Esophagus muscularis mucosa (tissue), 4 donors: ENCODE measurements around the gene DIPK1A. TPM values are rescaled to one million over a fixed set of nuclear protein-coding genes. Genes with fewer than 3 reads are reported as not detected.

Source experiments
- DNase-seq: peaks from one replicate; pipeline ENCODE4 v3.0.0-alpha.2; 2017; ENCODE audit errors: extremely low spot score
- H3K27ac ChIP-seq, 4 donors: fragments of 200-600 bp; sonication (generic); replicated peaks in 1 of 4; 1 replicate in 3 of 4; 2 replicates in 1 of 4; pipeline ENCODE4 v1.5.1; 2016 to 2019; ENCODE audit warnings: mild to moderate bottlenecking in 1 of 4
- H3K27me3 ChIP-seq, 4 donors: fragments of 200-600 bp; sonication (generic); one replicate each; pipeline versions ENCODE4 v1.5.1 to v1.6.0; 2016 to 2019
- H3K36me3 ChIP-seq, 4 donors: fragments of 200-600 bp; sonication (generic); one replicate each; pipeline ENCODE4 v1.5.1; 2016 to 2019
- H3K4me1 ChIP-seq, 4 donors: fragments of 200-600 bp; sonication (generic); one replicate each; pipeline ENCODE4 v1.5.1; 2016 to 2019
- H3K4me3 ChIP-seq, 4 donors: fragments of 200-600 bp; sonication (generic); 1 replicate in 2 of 4; 2 replicates in 2 of 4; pipeline ENCODE4 v1.5.1; 2016 to 2019; ENCODE audit warnings: mild to moderate bottlenecking in 4 of 4, moderate library complexity in 1 of 4
- H3K9me3 ChIP-seq, 4 donors: fragments of 200-600 bp; sonication (generic); 1 replicate in 3 of 4; 2 replicates in 1 of 4; pipeline ENCODE4 v1.5.1; 2016 to 2019
- CTCF ChIP-seq, 3 experiments: fragments of 200-600 bp in 2 of 3; fragments of 450-650 bp in 1 of 3; sonication (generic) in 2 of 3; IDR thresholded peaks; one replicate each; pipeline ENCODE4 v1.5.1; 2017 to 2019; ENCODE audit warnings: antibody characterized with exemption in 3 of 3, mild to moderate bottlenecking in 2 of 3, moderate library complexity in 1 of 3
- EP300 ChIP-seq: sonication (generic); formaldehyde crosslinking; IDR thresholded peaks from one replicate; pipeline ENCODE4 v1.6.1; 2017; ENCODE audit warnings: antibody characterized with exemption
- POLR2A ChIP-seq: fragments of 450-650 bp; IDR thresholded peaks from one replicate; pipeline ENCODE4 v1.6.1; 2017; ENCODE audit warnings: antibody characterized with exemption, moderate library complexity, mild to moderate bottlenecking, low read depth
- POLR2AphosphoS5 ChIP-seq, 2 donors: sonication (generic); formaldehyde crosslinking; IDR thresholded peaks; one replicate each; pipeline ENCODE4 v1.6.1; 2017; ENCODE audit warnings: antibody characterized with exemption in 2 of 2
- WGBS: methylation state at CpG from one replicate; pipeline ENCODE4 v1.1.5; 2018; 5-methylcytosine and 5-hydroxymethylcytosine counted together
- intact Hi-C: fragments of 100-400 bp; cut with DNase I; formaldehyde crosslinking; loops from one replicate; pipeline ENCODE4 v1.15.1; 2023
- total RNA-seq, 4 donors: library from RNA; depleted of rRNA; stranded (reverse); fragments of >200 nt; gene quantifications; one replicate each; pipeline versions ENCODE4 v1.1.0 to v1.2.1, GENCODE V29; 2016

DIPK1A gene
- total RNA-seq, 4 donors from 2014 or later = 21.5 to 35.3 (median 32.7) TPM

GRCh38 chr1:92838519-92838918 is 122.7 kb downstream of the DIPK1A start:
- TF ChIP-seq POLR2A (no peak), EP300 (no peak)
- Histone ChIP-seq H3K4me3 (no peak overlapping the region), H3K4me1 (peaks cover 46 to 71% (median 69%) of the 10 kb centered on the region in 4 donors), H3K9me3 (no peaks in the 10 kb centered on the region), H3K27me3 (no peaks in the 10 kb centered on the region), H3K27ac (peak overlapping the region in 1 of 4 donors; percentile 7), H3K36me3 (peaks cover 34 to 100% (median 88%) of the 10 kb centered on the region in 4 donors)
- WGBS = 6% methylated on average over 1 of the region's 1 CpG
- no peak for DNase-seq
- intact Hi-C loops = loop anchor here (10.0 kb wide), 1 partner anchor 54 kb away; the partner anchor contains the start of gene EVI5

- WGBS = 78% methylated on average over 2 of the region's 2 CpGs
- H3K27me3 ChIP-seq = no peaks in the 10 kb centered on the region
- H3K27ac ChIP-seq = no peak overlapping the region
- H3K36me3 ChIP-seq = peaks cover 19 to 87% (median 73%) of the 10 kb centered on the region in 4 donors
- H3K4me1 ChIP-seq = peaks cover 52 to 78% (median 75%) of the 10 kb centered on the region in 4 donors
- no peak for DNase-seq
- intact Hi-C loops = loop anchor here (10.0 kb wide), 1 partner anchor 52 kb away; the partner anchor contains the start of gene EVI5
- no peak for TF ChIP-seq CTCF (IDR thresholded peaks at IDR 0.05)
- TF ChIP-seq POLR2AphosphoS5 (IDR thresholded peaks at IDR 0.05) = no peak
- no peak for TF ChIP-seq EP300
- no peak for TF ChIP-seq POLR2A
- H3K9me3 ChIP-seq = no peaks in the 10 kb centered on the region
- no peak overlapping the region for H3K4me3 ChIP-seq
Observed at GRCh38 chr1:92837062-92837461, 124.2 kb downstream of the DIPK1A start.

- 55% methylated on average over 5 of the region's 5 CpGs for WGBS
- peaks cover 0 to 62% (median 49%) of the 10 kb centered on the region in 4 donors for H3K36me3 ChIP-seq
- H3K4me3 ChIP-seq = peak overlapping the region in 1 of 4 donors; percentile 3
- H3K27ac ChIP-seq = peak overlapping the region in 2 of 4 donors; percentile 95
- no peaks in the 10 kb centered on the region for H3K9me3 ChIP-seq
- H3K27me3 ChIP-seq = no peaks in the 10 kb centered on the region
- no peak for DNase-seq
- H3K4me1 ChIP-seq = peaks cover 50 to 73% (median 71%) of the 10 kb centered on the region in 4 donors
- TF ChIP-seq EP300 (no peak), CTCF (IDR thresholded peaks at IDR 0.05) (no peak), POLR2AphosphoS5 (IDR thresholded peaks at IDR 0.05) (no peak)
- intact Hi-C loops = loop anchor here (10.0 kb wide), 1 partner anchor 50 kb away; the partner anchor contains the start of gene EVI5
Observed at GRCh38 chr1:92834617-92835016, 126.6 kb downstream of the DIPK1A start.

GRCh38 chr1:92833840-92834239 is 127.4 kb downstream of the DIPK1A start:
- peaks cover 0 to 55% (median 42%) of the 10 kb centered on the region in 4 donors for H3K36me3 ChIP-seq
- WGBS = 54% methylated on average over 5 of the region's 5 CpGs
- TF ChIP-seq POLR2AphosphoS5 (IDR thresholded peaks at IDR 0.05) (no peak), EP300 (no peak), CTCF (IDR thresholded peaks at IDR 0.05) (no peak), POLR2A (no peak)
- H3K27ac ChIP-seq = peak overlapping the region; percentile 95 to 96 (median 95)
- no peak for DNase-seq
- no peaks in the 10 kb centered on the region for H3K9me3 ChIP-seq
- intact Hi-C loops = loop anchor here (10.0 kb wide), 1 partner anchor 49 kb away; the partner anchor contains the start of gene EVI5
- H3K4me3 ChIP-seq = peak overlapping the region; percentile 84 to 95 (median 92)
- peaks cover 44 to 65% (median 63%) of the 10 kb centered on the region in 4 donors for H3K4me1 ChIP-seq
- no peaks in the 10 kb centered on the region for H3K27me3 ChIP-seq

- TF ChIP-seq POLR2AphosphoS5 (IDR thresholded peaks at IDR 0.05) = peak in 1 of 2 donors; percentile 31
- TF ChIP-seq CTCF (IDR thresholded peaks at IDR 0.05) = no peak
- intact Hi-C loops = loop anchor here (10.0 kb wide), 1 partner anchor 48 kb away; the partner anchor contains the start of gene EVI5
- H3K36me3 ChIP-seq = peaks cover 0 to 43% (median 33%) of the 10 kb centered on the region in 4 donors
- no peak for DNase-seq
- H3K4me1 ChIP-seq = peaks cover 36 to 53% (median 51%) of the 10 kb centered on the region in 4 donors
- WGBS = under 1% methylated on average over 19 of the region's 19 CpGs
- H3K4me3 ChIP-seq = peak overlapping the region; percentile 84 to 95 (median 92)
- no peaks in the 10 kb centered on the region for H3K9me3 ChIP-seq
- H3K27ac ChIP-seq = peak overlapping the region; percentile 95 to 96 (median 95)
- H3K27me3 ChIP-seq = no peaks in the 10 kb centered on the region
Observed at GRCh38 chr1:92832537-92833114, 128.6 kb downstream of the DIPK1A start.
